NCI-H2227 treated with DMSO at 0.1 percent for 48 hours (cell line): Measurements from ENCODE around the gene MLPH.

Experiments used
- DNase-seq: peaks from one replicate; lab custom pipeline; 2025; lab: John Stamatoyannopoulos, UW

Gene MLPH

DNA sequence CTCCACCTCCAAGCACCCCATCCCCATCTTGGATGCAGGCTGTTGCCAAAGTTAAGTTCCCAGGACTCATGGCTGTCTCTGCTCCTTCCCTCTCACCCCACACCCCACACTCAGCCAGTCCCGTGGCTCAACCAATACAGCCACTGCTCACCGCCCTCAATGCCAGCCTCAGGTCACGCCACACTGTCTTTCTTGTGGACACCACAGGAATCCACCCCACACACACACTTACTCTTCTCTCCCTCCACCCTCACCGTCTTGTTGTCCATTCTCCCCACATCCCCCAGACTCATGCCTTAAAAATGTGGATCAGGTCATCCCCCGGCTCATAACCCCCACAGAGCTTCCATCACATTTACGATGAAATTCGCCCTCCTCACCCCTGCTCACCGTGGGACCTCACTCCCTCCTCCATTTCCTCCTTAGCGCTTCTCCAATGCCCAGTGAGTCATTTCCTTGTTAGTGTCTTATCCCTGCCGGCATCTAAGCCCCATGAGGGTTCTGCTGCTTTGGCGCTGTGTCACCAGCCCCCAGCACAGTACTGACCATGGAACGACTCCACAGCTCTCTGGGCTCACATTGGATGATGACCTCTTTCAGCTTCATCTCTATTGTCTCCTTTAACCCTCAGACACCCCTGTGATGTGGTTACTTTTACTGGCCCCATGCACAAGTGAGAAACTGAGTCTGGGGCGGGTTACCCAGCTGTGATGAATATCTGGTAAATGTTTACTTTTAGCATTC is 13.8 kb downstream of the MLPH start:
- DNase-seq, result no peak

DNA sequence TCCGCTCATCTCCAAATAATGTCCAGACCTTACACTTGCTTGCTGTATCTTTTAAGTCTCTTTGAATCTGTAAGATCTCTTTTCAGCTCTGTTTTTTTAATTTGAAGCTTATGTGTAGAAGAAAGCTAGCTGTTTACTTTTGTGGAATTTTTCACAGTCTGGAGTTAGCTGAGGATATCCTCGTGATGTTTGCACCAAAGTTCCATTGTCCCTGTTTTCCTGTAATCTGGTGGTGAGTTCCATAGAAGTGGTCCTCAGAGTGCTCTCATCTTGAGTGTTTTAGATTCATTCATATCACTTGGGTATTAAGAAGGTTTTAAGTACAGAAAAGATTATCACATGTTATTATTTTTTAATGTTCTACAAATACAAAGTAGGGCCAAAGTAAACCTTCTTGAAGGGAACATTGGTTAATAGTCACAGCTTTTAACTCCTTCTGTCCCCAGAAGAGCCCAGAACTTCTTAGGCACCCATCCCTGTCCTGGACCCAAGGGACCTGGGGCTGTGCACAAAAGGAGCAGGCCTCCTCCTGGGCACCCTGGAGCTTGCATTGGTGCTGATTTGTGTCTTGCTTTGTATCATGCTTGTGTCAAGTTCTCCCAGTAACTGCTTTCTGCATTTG is 15.0 kb downstream of the MLPH start:
- no peak for DNase-seq

DNA sequence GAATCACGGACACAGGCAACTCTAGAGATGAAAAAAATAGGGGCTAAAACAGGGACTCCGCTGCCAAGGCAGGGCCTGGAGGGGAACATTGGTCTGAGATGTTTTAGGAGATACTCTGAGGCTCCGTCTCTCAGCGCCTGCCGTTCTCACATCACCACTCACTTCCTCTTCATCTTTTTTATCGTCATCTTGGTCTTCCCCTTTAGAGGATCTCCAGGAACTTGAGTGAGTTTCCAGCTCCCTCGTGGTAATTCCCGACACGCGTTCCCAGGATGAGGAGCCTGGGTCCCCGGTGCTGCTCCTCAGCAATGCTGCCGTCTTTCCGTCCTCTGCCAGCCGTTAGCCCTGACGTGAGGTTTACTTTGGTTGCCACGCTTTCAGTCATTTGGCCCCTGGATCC is 16.1 kb downstream of the MLPH start:
- no peak for DNase-seq

DNA sequence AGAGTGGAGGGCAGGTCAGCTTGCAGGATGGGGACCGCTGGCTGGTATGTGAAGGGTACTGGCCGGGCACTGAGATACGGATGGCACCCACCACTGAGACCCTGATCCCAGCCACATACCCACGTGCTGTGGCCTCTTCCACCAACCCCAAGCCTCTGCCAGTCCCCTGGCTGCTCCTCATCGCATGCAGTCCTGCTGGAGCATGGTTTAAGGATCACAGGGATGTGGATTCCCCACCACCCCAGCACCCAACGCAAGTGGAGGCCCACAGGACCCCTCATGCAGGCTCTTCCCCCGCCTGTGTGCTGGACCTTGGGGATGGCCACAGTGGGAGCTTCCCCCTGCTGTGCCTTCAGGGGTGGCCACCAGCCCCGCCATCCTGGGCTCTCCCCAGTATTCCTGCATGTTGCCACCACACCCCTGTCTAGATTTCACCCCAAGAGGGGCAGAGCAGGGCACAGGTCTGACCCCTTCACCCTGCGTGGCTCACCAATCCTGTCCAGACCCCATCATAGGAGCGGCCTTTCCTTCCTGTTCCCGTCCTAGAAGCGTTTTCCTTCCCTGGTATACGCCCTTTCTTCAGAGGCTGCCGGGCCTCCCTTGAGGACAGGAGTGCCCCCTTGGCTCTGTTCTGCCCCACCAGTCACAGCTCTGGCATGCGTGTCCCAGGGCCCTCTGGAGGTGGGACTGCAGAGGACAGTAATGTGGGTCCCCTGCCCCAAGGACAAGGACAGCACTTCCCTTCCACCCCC is 18.3 kb downstream of the MLPH start:
- no peak for DNase-seq

DNA sequence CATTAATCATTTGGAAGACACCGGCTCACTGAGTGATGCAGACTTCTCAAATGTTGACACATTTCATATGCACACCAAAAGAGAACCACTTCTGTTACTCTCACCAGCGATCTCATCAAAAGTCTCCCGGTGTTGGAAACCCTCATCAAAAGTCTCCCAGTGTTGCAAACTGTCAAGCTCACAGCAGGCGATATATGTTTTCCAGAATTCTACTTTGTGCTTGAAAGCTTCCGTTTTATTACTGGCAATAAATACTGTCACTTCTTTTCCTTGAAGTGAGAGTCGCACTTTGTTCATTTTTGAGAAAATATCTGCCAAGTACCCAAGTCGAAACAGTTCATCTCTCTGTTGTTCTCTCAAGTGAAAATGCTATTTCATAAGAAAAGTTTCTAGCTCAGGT is 20.5 kb downstream of the MLPH start:
- DNase-seq, result no peak

DNA sequence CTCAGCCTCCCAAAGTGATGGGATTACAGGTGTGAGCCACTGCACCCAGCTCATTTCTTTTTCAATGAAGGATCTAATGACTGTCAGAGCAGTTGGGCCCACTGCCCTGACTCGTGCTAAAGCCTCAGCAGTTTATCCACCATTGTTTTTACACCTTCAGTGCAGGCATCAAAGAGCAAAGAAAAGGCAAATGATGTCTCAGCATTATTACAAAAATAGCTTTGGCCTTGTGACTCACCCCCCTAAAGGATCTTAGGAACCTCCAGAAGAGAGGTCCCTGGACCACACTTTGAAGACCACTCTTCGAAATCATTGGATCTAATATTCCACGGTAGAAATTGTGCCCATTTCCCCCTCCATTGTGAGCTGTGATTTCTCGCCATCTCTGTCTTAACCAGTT is 21.3 kb downstream of the MLPH start:
- DNase-seq, result no peak

DNA sequence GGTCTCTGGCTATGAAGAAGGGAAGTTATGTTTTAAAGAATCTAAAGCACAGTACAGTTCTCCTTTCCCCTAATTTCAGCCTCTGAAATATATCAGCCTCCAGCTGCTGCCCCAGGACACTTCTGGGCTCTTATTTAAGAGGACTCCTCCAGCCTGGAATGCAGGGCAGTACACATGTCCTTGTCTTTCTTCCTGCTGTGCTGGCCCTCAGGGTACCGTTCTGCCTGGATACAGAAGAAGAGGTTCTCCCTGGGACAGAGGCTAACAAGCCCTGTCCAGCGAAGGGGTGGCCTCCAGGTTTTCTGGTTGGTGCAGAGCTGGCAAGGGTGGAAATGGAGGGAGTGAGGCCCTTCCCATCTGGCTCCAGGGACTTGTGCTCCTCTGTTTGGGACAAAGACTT is 22.1 kb downstream of the MLPH start:
- DNase-seq, result no peak

DNA sequence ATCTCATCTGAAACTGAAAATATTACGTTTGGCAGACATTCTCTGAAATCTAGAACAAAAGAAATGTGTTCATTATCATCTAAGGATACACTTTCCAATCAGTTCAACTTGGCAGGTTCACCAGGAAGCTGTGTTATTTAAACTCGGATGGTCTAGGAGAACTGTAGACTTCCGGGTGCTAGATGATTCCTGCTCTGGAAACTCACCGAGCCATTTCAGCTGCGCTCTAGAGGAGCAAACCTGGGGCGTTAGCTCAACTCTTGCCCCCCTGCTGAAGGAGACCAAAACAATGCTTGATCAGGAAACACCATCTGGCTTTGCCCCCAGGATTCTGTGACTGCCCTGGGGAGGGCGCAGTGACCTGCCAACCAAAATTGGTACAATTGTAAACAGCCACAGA is 22.9 kb downstream of the MLPH start:
- DNase-seq, result no peak

DNA sequence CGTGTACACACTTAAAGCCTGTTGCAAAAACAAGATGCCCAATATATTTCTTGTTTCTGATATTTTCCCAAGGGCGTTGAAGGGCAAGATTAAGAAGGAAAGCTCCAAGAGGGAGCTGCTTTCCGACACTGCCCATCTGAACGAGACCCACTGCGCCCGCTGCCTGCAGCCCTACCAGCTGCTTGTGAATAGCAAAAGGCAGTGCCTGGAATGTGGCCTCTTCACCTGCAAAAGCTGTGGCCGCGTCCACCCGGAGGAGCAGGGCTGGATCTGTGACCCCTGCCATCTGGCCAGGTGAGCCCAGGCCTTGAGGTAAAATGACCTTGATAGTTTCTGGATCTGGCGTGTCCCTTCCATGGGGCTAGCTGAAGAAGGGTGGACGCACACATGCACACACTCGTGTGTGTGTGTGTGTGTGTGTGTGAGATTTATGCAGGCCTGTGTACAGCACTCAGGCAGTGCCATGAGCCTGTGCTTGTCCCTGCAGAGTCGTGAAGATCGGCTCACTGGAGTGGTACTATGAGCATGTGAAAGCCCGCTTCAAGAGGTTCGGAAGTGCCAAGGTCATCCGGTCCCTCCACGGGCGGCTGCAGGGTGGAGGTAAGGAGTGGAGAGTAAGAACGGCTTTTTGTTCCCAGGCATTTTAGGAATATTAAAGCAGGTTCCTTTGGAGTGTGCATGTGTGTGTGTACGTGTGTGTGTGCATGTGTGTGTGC is 23.6 kb downstream of the MLPH start:
- no peak for DNase-seq

DNA sequence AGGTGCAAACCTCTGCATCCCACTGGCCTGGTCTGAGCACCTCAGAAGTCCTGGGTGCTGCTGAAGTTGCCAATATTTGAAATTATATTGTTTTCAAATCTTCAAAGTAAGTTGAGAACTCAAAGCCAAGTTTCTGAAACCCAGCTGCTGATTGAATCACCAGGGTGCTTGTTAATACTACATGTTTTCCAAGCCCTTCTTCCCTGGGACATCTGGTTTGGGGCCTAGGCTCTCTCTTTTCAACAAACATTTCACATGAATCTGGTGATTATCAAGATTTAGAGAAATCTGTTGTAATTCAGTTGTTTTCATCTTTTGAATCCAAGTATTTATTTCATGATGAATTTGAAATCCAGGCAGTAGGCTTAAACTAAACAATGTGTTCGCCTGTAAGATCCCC is 24.4 kb downstream of the MLPH start:
- DNase-seq, result no peak

DNA sequence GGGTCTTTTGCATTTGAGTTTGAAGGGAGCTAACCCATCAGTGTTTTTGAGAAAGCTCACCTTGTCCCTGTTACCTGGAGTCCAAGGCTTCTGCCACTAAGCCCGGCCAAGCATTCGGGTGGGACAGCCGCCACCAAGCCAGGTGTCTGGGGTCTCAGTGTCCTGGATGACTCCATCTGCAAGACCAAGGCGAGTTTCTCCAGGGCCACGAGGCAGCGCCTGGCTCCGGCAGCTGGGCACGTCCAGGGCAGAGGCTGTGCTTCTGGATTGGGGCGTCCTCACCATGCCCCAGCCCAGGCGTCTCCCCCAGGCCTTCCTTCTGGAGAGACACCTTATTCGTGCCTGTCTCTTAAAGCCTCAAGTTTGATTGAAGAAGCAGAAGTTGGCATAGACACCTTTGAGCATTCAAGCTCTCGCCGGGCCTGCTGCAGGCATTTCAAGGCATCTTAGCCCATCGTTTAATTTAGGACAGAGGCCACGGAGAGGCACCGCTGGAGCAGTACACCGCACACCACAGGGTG is 24.9 kb downstream of the MLPH start:
- DNase-seq, result no peak

DNA sequence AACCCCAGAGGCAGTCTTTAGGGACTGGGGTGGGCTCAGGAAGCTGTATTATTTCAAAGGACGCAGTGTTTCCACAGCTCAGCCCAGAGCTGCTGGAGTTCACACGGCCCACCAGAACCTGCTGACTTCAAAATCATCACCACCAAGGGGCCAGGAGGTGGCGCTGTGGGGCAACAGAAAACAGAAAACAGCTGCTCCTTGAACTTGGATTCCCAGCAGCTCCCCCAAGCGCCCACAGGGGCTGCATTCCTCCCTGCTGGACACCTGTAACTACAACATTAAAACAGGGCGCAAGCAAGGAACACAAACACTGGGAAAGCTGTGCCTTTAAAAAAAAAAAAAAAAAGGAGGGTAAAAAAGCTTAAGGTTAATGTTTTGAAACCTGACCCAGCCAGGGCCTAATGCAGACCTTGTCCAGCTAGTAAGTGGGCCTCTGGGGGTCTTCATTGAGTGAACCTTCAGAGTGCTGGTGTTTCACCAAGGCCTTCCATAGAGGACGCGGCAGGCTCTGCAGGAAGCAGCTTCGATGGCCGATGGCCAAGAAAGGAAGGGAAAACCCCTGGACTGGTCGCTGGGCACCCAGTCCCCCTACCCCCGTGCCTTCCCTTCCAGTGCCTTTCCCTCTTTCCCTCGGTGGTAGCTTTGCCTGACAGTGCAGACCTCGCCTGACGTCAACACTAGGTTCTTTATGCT is 25.9 kb downstream of the MLPH start:
- peak; percentile 77 for DNase-seq

DNA sequence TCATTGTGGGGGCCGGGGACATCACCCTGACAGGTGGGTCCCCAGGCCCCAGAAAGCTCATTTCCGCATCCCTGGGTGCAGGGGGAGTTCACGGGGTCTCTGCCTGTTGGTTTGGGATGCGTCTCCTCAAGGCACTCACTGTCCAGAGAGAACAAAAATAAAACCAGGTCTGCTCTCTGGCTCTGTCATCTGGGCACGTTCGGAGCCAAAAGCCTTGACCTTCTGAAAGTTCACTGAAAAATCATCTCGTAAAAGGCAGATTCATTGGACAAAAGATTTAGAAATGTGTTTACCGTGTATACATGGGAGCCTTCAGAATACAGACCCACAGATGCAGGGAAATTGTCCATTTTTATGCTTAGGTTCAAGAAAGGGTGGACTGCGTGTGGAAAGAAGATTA is 26.6 kb downstream of the MLPH start:
- no peak for DNase-seq

DNA sequence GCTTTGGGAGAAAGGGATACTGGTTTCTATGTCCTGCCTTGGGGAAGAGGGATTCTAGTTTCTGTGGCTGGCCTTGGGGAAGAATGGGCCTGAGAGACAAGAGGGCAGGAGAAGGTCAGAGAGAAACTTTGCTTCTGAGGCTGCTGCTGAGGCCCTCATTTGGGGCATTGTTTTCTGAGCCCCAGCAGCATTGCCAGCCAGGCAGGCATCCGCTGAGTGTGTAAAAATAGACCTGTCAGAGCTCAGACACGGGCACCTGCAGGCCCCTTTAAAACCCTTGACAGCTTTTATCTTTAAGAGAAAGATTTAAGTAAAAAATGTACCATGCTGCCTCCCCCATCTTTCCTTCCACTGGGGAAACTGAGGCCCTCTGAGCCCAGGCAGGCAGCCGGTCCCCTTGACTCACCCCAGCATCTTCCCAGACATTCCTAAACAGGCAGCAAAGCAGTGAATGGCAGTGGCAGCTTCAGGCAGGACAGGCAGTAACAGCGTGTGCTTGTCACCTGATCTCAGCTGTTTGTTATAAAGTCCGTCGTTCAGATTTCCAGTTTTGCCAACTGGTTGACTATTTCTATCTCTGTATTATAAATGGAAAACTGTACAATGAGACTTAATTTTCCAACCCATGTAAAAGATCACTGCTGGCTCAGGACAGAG is 27.6 kb downstream of the MLPH start:
- DNase-seq, result no peak

DNA sequence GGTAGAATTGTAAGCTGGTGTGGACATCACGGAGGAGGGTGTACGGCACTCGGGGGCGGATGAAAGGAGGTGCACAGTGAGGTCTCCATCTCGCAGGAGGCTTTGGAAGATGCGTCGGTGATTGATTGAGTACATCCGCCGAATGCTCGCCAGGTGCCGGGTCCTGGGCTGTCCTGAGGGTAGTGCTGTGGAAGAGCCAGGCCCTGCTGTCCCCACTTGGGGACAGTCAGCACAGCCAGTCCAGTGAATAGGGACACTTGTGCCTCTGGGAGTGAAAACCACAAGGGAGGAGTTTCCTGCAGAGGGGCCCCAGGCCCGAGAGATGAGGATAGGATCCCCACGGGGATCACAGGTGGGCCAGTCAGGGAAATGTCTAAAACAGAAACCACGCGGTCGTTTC is 28.1 kb downstream of the MLPH start:
- DNase-seq, result no peak

DNA sequence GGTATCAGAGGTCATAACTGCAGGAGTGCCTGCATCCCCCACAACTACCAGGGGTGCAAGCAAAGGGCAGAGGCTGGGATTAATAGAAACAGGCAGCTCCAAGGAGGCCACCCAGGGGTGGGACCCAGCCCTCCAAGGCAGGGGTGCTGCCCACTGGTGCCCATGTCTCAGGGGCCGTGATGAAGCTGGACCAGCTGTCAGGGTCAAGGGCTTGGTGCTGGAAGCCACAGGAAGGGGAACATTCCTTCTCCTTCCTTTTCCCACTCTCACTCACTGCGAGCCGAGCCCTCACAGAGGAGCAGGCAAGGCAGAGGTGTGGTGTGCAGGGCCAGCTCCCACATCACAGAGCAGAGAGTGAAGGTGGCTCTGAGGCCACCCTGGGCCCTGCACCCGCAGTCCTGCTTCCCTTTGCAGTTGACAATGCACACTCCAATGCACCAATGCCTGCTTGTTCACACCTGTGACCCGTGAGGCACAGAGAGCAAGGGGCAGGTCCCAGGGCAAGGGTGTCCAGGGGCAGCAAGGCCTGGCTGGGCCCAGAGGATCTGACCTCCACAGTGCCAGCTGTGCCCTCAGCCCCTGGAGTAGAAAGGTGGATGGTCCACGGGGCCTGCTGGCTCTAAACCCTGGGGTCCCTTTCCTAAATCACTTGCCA is 28.7 kb downstream of the MLPH start:
- no peak for DNase-seq

DNA sequence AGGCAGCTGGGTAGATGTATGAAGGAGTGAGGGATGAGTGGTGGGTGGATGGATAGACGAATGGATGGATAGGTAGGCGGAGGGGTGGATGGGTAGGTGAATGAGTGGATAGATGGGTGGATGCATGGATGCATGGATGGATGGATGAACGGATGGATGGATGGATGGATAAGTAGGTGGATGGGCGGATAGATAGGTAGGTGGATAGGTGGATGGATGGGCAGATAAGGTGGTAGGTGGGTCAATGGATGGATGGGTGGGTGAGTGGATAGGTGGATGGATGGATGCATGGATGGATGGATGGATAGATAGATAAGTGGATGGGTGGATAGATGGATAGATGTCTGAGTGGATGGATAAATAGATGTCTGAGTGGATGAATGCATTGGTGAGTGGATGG is 30.1 kb downstream of the MLPH start:
- no peak for DNase-seq

DNA sequence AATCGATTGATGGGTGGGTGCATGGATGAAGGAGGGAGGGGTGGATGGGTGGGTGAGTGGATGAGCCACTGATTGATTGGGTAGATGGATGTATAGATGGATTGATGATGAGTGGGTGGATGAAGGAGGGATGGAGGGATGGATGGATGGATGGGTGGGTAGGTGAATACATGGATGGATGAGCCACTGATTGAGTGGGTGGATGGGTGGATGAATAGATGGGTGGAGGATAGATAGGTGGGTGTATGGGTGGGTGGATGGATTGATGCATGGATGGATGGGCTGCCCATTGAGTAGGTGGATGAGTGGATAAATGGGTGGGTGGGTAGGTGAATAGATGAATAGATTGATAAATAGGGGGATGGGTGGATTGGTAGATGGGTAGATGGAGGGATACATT is 30.9 kb downstream of the MLPH start:
- no peak for DNase-seq

DNA sequence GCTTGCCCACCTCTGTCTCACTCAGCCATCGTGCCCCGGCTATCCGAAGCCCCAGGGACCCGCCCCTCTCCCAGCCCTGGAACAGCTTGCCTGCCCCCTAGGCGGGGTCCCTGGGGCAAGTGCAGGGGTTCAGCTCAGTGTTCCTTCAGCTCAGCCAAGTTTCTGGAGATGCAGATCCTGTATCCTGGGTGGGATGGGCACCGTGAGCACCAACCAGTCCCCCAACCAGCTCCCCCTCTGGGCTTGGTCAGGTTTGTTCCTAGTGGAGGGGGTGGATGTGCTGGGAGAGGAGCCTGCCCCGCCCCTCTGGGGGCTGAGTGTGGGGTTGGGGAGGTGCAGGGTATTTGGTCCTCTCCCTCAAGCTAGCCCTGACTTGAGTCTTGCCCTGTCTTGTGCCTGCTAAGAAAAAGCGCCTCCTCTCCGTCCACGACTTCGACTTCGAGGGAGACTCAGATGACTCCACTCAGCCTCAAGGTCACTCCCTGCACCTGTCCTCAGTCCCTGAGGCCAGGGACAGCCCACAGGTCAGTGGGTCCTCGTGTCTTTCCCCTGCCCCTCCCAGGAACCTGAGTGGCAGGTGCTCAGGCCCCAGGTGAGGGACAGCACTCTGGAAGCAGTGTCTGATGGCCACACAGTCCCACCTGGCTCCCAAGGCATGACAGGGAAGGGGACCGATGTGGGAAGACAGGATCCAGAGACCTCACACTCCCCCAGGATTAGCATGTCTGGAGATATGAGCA is 32.6 kb downstream of the MLPH start:
- DNase-seq, result no peak

DNA sequence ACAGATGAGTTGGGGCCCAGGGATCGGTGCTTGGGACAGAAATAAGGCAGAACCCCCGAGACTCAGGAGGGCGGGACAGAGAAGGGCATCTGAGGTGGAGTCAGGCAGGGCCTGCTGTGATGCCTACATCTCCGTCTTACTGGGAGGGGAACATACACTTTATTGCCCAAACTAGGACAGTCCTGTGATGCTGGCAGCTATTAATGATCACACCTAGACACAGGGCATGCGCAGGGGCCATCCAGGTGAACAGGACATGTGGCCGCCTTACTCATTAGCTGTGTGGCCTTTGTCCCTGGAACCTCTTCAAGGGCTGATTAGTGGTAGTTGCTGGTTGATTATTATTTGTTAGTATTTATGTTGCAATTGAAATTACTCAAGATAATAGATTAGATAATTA is 33.2 kb downstream of the MLPH start:
- DNase-seq, result no peak
